H1 (cell line): ENCODE results near the gene OR52W1. TPM values are rescaled to one million over a fixed set of nuclear protein-coding genes. Genes with fewer than 3 reads are reported as not detected.

Experiments used
- CTCF ChIA-PET: fragments of 300-600 bp; sonication (Branson Sonifier 250); formaldehyde crosslinking; loops from one replicate; lab custom pipeline; 2021; ENCODE audit not compliant: partially characterized antibody; lab: Charles Lee
- POLR2A ChIA-PET: fragments of 300-600 bp; sonication (Branson Sonifier 250); formaldehyde crosslinking; loops from one replicate; lab custom pipeline; 2021; ENCODE audit warnings: inconsistent platforms; ENCODE audit not compliant: partially characterized antibody; lab: Charles Lee
- DNase-seq, 2 experiments: peaks; one replicate each; pipeline versions ENCODE4 v3.0.0 to v3.0.0-alpha.2; 2010 to 2022; ENCODE audit warnings: low spot score in 2 of 2, low read depth in 1 of 2, mixed read lengths in 1 of 2
- FAIRE-seq: peaks from 2 replicates; lab custom pipeline; 2011; peaks lifted over from hg19 to GRCh38; lab: Jason Lieb, UNC
- H2AFZ ChIP-seq: 2 replicates; pipeline ENCODE4 v1.8.1; 2012; ENCODE audit warnings: low read length, inconsistent platforms
- H2AK5ac ChIP-seq: 2 replicates; pipeline ENCODE4 v1.6.1; 2013; ENCODE audit warnings: low read depth, low read length
- H2BK120ac ChIP-seq: replicated peaks from 2 replicates; pipeline ENCODE3; 2013; ENCODE audit warnings: low read depth, low read length, inconsistent platforms
- H2BK12ac ChIP-seq: 2 replicates; pipeline ENCODE4 v1.6.1; 2013; ENCODE audit warnings: low read depth, low read length
- H2BK15ac ChIP-seq: 2 replicates; pipeline ENCODE4 v1.6.1; 2013; ENCODE audit warnings: low read length
- H2BK20ac ChIP-seq: 2 replicates; pipeline ENCODE4 v1.6.1; 2013; ENCODE audit warnings: low read length
- H2BK5ac ChIP-seq: 2 replicates; pipeline ENCODE4 v1.6.1; 2013; ENCODE audit warnings: low read depth, low read length
- H3K14ac ChIP-seq: 2 replicates; pipeline ENCODE4 v1.6.1; 2013; ENCODE audit warnings: inconsistent platforms; ENCODE audit not compliant: insufficient read length
- H3K18ac ChIP-seq: 2 replicates; pipeline ENCODE4 v1.6.1; 2013; ENCODE audit warnings: low read length; ENCODE audit errors: extremely low read depth
- H3K23ac ChIP-seq: 2 replicates; pipeline ENCODE4 v1.6.1; 2013; ENCODE audit warnings: inconsistent platforms; ENCODE audit not compliant: insufficient read length
- H3K23me2 ChIP-seq: 2 replicates; pipeline ENCODE4 v1.6.1; 2013; ENCODE audit warnings: low read depth, low read length
- H3K27ac ChIP-seq: 2 replicates; pipeline ENCODE4 v1.6.1; 2011; ENCODE audit warnings: low read depth, low read length, inconsistent platforms
- H3K27me3 ChIP-seq, 4 experiments: replicated peaks in 1 of 4; 1 replicate in 1 of 4; 2 replicates in 3 of 4; pipeline versions ENCODE4 v1.6.1 to v1.8.1; 2011 to 2013; ENCODE audit warnings: low read length in 3 of 4, mild to moderate bottlenecking in 3 of 4, inconsistent platforms in 2 of 4, mixed read lengths in 2 of 4, moderate library complexity in 1 of 4; ENCODE audit not compliant: control insufficient read depth in 3 of 4, insufficient read depth in 3 of 4; ENCODE audit errors: extremely low read depth in 1 of 4
- H3K36me3 ChIP-seq, 4 experiments: 2 replicates each; pipeline versions ENCODE4 v1.6.1 to v1.8.1; 2011 to 2013; ENCODE audit warnings: mild to moderate bottlenecking in 4 of 4, low read length in 3 of 4, moderate library complexity in 2 of 4, control low read depth in 1 of 4, inconsistent platforms in 1 of 4; ENCODE audit not compliant: insufficient read depth in 4 of 4, control insufficient read depth in 2 of 4
- H3K4ac ChIP-seq: replicated peaks from 2 replicates; pipeline ENCODE3; 2013; ENCODE audit warnings: low read length, low read depth, mixed read lengths, inconsistent platforms; ENCODE audit not compliant: insufficient read length
- H3K4me1 ChIP-seq, 4 experiments: replicated peaks in 1 of 4; 1 replicate in 1 of 4; 2 replicates in 3 of 4; pipeline versions ENCODE4 v1.6.1 to v1.8.1; 2011 to 2013; ENCODE audit warnings: low read length in 3 of 4, inconsistent platforms in 2 of 4, mixed read lengths in 1 of 4; ENCODE audit not compliant: insufficient read depth in 4 of 4, control insufficient read depth in 3 of 4
- H3K4me2 ChIP-seq, 2 experiments: 2 replicates each; pipeline versions ENCODE4 v1.6.1 to v1.8.1; 2011 to 2013; ENCODE audit warnings: low read depth in 2 of 2, low read length in 2 of 2, control low read depth in 1 of 2, inconsistent platforms in 1 of 2, mild to moderate bottlenecking in 1 of 2; ENCODE audit not compliant: insufficient read depth in 1 of 2
- H3K4me3 ChIP-seq, 4 experiments: fragments of 200-600, 300-600 bp in 1 of 4; sonication (generic), shearing (Covaris generic), sonication (Bioruptor Twin) in 1 of 4; 2 replicates each; pipeline versions ENCODE4 v1.5.1 to v1.8.1; 2011 to 2016; ENCODE audit warnings: low read length in 4 of 4, low read depth in 3 of 4, control low read depth in 2 of 4, inconsistent platforms in 2 of 4, mild to moderate bottlenecking in 2 of 4, mixed read lengths in 1 of 4, moderate library complexity in 1 of 4; ENCODE audit not compliant: insufficient read depth in 2 of 4; ENCODE audit errors: extremely low read depth in 1 of 4
- H3K56ac ChIP-seq: replicated peaks from 2 replicates; pipeline ENCODE3; 2013; ENCODE audit warnings: low read depth, mild to moderate bottlenecking, mixed read lengths, low read length, inconsistent platforms; ENCODE audit not compliant: insufficient read length
- H3K79me1 ChIP-seq: 2 replicates; pipeline ENCODE4 v1.6.1; 2013; ENCODE audit warnings: low read depth, low read length, control low read depth
- H3K79me2 ChIP-seq, 2 experiments: 2 replicates each; pipeline versions ENCODE4 v1.6.1 to v1.8.1; 2012 to 2013; ENCODE audit warnings: low read length in 2 of 2, mild to moderate bottlenecking in 2 of 2, inconsistent platforms in 1 of 2; ENCODE audit not compliant: insufficient read depth in 2 of 2, control insufficient read depth in 1 of 2
- H3K9ac ChIP-seq, 4 experiments: replicated peaks in 1 of 4; 1 replicate in 1 of 4; 2 replicates in 3 of 4; pipeline versions ENCODE4 v1.6.1 to v1.8.1; 2011 to 2013; ENCODE audit warnings: low read depth in 3 of 4, low read length in 3 of 4, control low read depth in 2 of 4, mild to moderate bottlenecking in 2 of 4, moderate library complexity in 2 of 4, inconsistent platforms in 1 of 4; ENCODE audit errors: extremely low read depth in 1 of 4
- H3K9me3 ChIP-seq, 2 experiments: 2 replicates each; pipeline versions ENCODE4 v1.6.1 to v1.8.1; 2012 to 2013; ENCODE audit warnings: mild to moderate bottlenecking in 2 of 2, moderate library complexity in 2 of 2, control low read depth in 1 of 2, inconsistent platforms in 1 of 2, low read depth in 1 of 2, low read length in 1 of 2, mixed read lengths in 1 of 2; ENCODE audit not compliant: insufficient read depth in 2 of 2
- H4K20me1 ChIP-seq, 2 experiments: replicated peaks in 1 of 2; 2 replicates each; pipeline versions ENCODE3 to v1.8.1; 2011 to 2013; ENCODE audit warnings: inconsistent platforms in 2 of 2, low read length in 2 of 2, mild to moderate bottlenecking in 1 of 2; ENCODE audit not compliant: insufficient read depth in 2 of 2, control insufficient read depth in 1 of 2
- H4K5ac ChIP-seq: 2 replicates; pipeline ENCODE4 v1.6.1; 2013; ENCODE audit warnings: low read length, low read depth, mixed read lengths, inconsistent platforms; ENCODE audit not compliant: insufficient read length
- H4K8ac ChIP-seq: 2 replicates; pipeline ENCODE4 v1.8.0; 2013; ENCODE audit warnings: mild to moderate bottlenecking, moderate library complexity, low read length, inconsistent platforms; ENCODE audit not compliant: insufficient read depth; ENCODE audit errors: extremely low read depth
- H4K91ac ChIP-seq: replicated peaks from 2 replicates; pipeline ENCODE3; 2013; ENCODE audit warnings: low read length, mixed read lengths, inconsistent platforms; ENCODE audit not compliant: insufficient read length
- BACH1 ChIP-seq: IDR thresholded peaks from 2 replicates; pipeline ENCODE4 v1.6.1; 2012; ENCODE audit warnings: low read length, improper control_type of control experiment
- CBX8 ChIP-seq: fragments of 300-800, 300-1000 bp; sonication (generic); IDR thresholded peaks from 2 replicates; pipeline ENCODE4 v1.7.1; 2016; ENCODE audit warnings: low read depth, low read length, borderline replicate concordance
- CHD1 ChIP-seq: IDR thresholded peaks from 2 replicates; pipeline ENCODE4 v1.6.1; 2012; ENCODE audit warnings: low read depth, low read length, improper control_type of control experiment
- CTBP2 ChIP-seq: IDR thresholded peaks from 2 replicates; pipeline ENCODE4 v1.7.0; 2011; ENCODE audit warnings: borderline replicate concordance, mild to moderate bottlenecking, moderate library complexity, mixed read lengths, low read length; ENCODE audit not compliant: insufficient read depth, insufficient read length
- JUN ChIP-seq: IDR thresholded peaks from 2 replicates; pipeline ENCODE4 v1.6.1; 2011; ENCODE audit warnings: low read depth, mild to moderate bottlenecking, improper control_type of control experiment, low read length
- KDM1A ChIP-seq: fragments of 200-600, 300-600 bp; sonication (generic); IDR thresholded peaks from 2 replicates; pipeline ENCODE4 v1.7.1; 2016; ENCODE audit warnings: mild to moderate bottlenecking, low read length, borderline replicate concordance
- NANOG ChIP-seq: IDR thresholded peaks from 2 replicates; pipeline ENCODE4 v1.6.1; 2011; ENCODE audit warnings: low read length, low read depth, mild to moderate bottlenecking, inconsistent platforms; ENCODE audit not compliant: insufficient read depth, poor library complexity, severe bottlenecking
- RNF2 ChIP-seq: fragments of 200-900, 300-1000 bp; sonication (generic); IDR thresholded peaks from 2 replicates; pipeline ENCODE4 v1.7.1; 2016; ENCODE audit warnings: borderline replicate concordance, low read depth, mild to moderate bottlenecking, antibody characterized with exemption, low read length; ENCODE audit not compliant: poor library complexity, severe bottlenecking; ENCODE audit errors: missing control alignments
- TCF12 ChIP-seq: IDR thresholded peaks from 2 replicates; pipeline ENCODE4 v1.6.1; 2011; ENCODE audit warnings: low read depth, mild to moderate bottlenecking, low read length
- WGBS, 2 experiments: shearing (Covaris generic) in 1 of 2; methylation state at CpG; one replicate each; pipeline versions ENCODE4 v1.1.6 to v1.1.7; 2013 to 2015; ENCODE audit warnings: low lambda C conversion rate in 2 of 2, mixed read lengths in 2 of 2, inconsistent platforms in 1 of 2, low coverage in 1 of 2, missing lambda C conversion rate in 1 of 2; ENCODE audit not compliant: insufficient replicate concordance in 2 of 2, insufficient coverage in 1 of 2, insufficient read length in 1 of 2; ENCODE audit errors: extremely low coverage in 1 of 2, missing lambda C conversion rate in 1 of 2; 5-methylcytosine and 5-hydroxymethylcytosine counted together
- polyA plus RNA-seq, 7 experiments: library from polyadenylated mRNA; depleted of rRNA in 3 of 7; stranded (reverse) in 5 of 7; unstranded in 2 of 7; fragments of >200 nt in 5 of 7; fragments of 200-250 nt in 2 of 7; gene quantifications; 1 replicate in 5 of 7; 2 replicates in 1 of 7; 4 replicates in 1 of 7; pipeline versions ENCODE4 v1.2.1 to v1.2.3, GENCODE V29; 2011 to 2013; ENCODE audit warnings: missing spikeins in 2 of 7, mixed read lengths in 2 of 7
- total RNA-seq: library from RNA; stranded (reverse); fragmentation: NEBNext Ultra II Directional; extraction: Animal tissue kit (Norgen Biotek cat#: 25700); gene quantifications from 2 replicates; pipeline ENCODE4 v1.2.1, GENCODE V29; 2021

Gene OR52W1
- total and polyA plus RNA-seq, 2 of the 8 experiments (the other 6 are each of a cell fraction or from before 2014, with no cell fraction given) = not detected

DNA sequence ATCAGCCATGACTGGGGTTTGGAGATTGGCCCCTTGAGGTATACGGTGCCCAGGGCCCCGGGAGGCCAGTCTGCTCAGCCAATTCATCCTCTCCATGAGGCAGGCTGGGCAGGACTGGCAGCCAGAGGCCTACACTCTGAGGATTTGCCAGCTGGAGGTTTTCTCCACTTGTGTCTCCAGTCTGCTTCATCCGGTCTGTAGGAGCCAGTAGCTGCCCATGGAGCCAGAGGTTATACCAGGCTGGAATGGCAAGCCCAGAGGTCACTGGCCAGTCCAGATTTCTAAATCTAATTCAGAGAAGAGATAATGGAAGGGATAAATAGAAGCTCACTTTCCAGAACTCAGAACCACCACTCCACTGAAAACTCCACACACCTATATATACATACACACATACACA lies 25.4 kb downstream of the OR52W1 start:
- Histone ChIP-seq H4K8ac (no peak overlapping the region), H3K36me3 (peaks cover 2 to 22% (median 9%) of the 10 kb centered on the region in 4 experiments; a peak in 6 of 8 replicates), H3K23ac (no peak overlapping the region), H4K91ac (no peak overlapping the region), H2BK12ac (no peak overlapping the region), H3K4ac (no peak overlapping the region), H3K4me2 (no peak overlapping the region), H2AFZ (no peak overlapping the region), H3K14ac (no peak overlapping the region), H4K20me1 (peaks cover 0 to 6% of the 10 kb centered on the region in 2 experiments), H3K79me2 (peaks cover 0 to 31% of the 10 kb centered on the region in 2 experiments; a peak in 2 of 4 replicates), H3K4me1 (no peaks in the 10 kb centered on the region), H3K27me3 (no peaks in the 10 kb centered on the region), H3K9me3 (no peaks in the 10 kb centered on the region), H3K9ac (no peak overlapping the region), H2BK5ac (no peak overlapping the region), H3K79me1 (0 out of 2 replicates have a peak, but pooled peaks cover 3% of the 10 kb centered on the region), H2BK15ac (no peak overlapping the region), H2AK5ac (no peak overlapping the region), H3K23me2 (no peaks in the 10 kb centered on the region), H3K27ac (no peak overlapping the region), H3K18ac (no peak overlapping the region), H4K5ac (no peak overlapping the region), H3K56ac (no peak overlapping the region), H3K4me3 (no peak overlapping the region), H2BK120ac (no peak overlapping the region), H2BK20ac (no peak overlapping the region)
- WGBS, 2 experiments = 91% methylated on average over 3 of the region's 3 CpGs; no CpG with 5 or more reads in 1 of the 2 experiments
- no peak for FAIRE-seq
- POLR2A ChIA-PET = no interaction called here
- TF ChIP-seq NANOG (no peak), CHD1 (no peak), KDM1A (no peak), TCF12 (no peak), RNF2 (no peak), CTBP2 (no peak), BACH1 (no peak), JUN (no peak), CBX8 (no peak)
- CTCF ChIA-PET = interaction anchor here (0.6 to 2.8 kb wide), 10 partner anchors 24 to 129 kb away, joined by 3 to 9 read pairs (median 3); partner anchors contain the start of gene CCKBR
- no peak for DNase-seq
